Brain pericyte (primary cell): ENCODE results near the gene ZFHX3.
"Not testable (repeated sequence)": the region's sequence is repeated elsewhere in the genome, so short reads cannot be mapped to it uniquely, and the experiment has no call there.

Experiments used
- DNase-seq: peaks from one replicate; pipeline ENCODE4 v3.0.0-alpha.2; 2012; ENCODE audit warnings: low read depth, low spot score

The ZFHX3 gene

GRCh38 chr16:73000020-73000906, 47.7 kb downstream of the ZFHX3 start:
- no peak for DNase-seq

- DNase-seq: no peak
Measured at GRCh38 chr16:72999541-73000019, 48.3 kb downstream of the ZFHX3 start.

DNA sequence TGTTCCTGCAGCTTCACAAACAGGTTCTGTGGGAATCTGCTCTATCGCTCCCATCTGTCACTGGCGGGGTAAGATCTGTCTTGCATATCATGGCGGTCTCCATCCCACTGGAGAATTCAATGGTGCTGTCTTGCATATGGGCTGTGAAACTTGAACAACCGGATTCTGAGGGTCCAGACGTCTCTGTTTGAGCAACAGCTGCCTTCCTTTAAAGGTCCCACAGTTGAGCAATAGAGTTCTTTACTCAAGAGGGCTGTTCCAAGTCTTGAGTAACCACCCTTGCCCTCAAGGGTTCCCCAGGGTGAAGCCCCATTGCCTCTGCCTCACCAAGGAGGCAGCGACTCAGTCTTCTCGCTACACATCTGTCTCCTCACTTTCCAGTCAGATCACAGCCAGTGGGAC, 50.8 kb downstream of the ZFHX3 start:
- no peak for DNase-seq

DNA sequence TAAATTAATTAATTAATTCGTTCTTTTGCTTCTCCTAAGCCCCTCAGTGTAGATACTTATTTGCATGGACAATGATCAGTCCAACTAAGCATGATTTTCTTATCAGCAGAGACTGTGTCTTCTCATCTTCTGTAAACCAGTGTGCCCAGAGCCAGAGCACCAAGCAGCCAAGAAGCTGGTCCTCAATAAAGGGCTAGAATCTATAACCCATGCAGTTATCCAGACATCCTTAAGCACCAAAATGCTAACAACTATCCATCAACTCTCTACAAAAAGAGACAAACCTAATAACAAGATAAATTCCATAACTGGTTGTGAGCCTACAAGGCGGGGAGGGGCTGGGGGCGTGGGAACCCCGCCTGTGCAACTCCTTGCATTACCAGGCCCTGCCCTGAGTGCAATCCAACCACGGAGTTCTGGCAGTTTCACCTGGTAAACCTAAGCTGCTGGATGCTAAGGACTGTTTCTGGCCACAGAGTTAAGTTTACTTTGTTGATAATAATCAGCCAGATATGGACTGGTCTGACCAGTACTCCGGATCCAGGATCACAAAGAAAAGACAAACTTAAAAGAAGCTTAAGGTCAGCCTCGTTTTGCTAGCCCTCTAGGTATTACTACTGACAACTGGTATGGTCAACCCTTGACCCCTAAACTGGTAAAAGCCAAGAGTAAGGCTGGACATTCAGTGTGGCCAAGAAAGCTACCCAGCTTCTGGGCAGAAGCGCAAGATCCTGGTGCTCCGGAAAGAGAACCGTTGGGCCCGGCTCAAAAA, 51.5 kb downstream of the ZFHX3 start:
- no peak for DNase-seq

DNA sequence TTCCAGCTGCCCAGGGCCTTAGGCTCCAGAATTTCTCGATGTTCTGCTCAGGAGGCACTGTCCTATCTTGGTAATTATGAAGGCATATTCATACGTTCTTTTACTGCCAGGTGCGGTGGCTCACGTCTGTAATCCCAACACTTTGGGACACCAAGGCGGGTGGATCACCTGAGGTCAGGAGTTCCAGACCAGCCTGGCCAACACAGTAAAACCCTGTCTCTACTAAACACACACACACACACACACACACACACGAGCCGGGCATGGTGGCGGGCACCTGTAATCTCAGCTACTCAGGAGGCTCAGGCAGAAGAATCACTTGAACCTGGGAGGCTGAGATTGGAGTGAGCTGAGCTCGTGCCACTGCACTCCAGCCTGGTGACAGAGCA, 52.1 kb downstream of the ZFHX3 start:
- DNase-seq: not testable (repeated sequence)

GRCh38 chr16:72995151-72995881, 52.6 kb downstream of the ZFHX3 start:
- DNase-seq: no peak

GRCh38 chr16:72992142-72992601, 55.8 kb downstream of the ZFHX3 start:
- no peak for DNase-seq

- DNase-seq: no peak
Measured at GRCh38 chr16:72991644-72992043, 56.3 kb downstream of the ZFHX3 start.

- DNase-seq: no peak
Measured at GRCh38 chr16:72991211-72991610, 56.7 kb downstream of the ZFHX3 start.

DNA sequence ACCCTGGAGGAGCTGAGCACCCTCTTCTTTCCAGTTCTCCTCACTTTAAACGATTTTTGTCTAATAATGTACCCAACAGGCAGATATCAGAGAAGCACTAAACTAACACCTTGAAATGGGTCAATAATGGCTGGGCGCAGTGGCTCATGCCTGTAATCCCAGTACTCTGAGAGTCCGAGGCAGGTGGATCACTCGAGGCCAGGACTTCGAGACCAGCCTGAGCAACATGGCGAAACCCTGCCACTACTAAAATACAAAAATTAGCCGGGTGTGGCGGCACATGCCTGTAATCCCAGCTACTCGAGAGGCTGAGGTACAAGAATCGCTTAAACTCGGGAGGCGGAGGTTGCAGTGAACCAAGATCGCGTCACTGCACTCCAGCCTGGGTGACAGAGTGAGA, 57.4 kb downstream of the ZFHX3 start:
- no peak for DNase-seq

DNA sequence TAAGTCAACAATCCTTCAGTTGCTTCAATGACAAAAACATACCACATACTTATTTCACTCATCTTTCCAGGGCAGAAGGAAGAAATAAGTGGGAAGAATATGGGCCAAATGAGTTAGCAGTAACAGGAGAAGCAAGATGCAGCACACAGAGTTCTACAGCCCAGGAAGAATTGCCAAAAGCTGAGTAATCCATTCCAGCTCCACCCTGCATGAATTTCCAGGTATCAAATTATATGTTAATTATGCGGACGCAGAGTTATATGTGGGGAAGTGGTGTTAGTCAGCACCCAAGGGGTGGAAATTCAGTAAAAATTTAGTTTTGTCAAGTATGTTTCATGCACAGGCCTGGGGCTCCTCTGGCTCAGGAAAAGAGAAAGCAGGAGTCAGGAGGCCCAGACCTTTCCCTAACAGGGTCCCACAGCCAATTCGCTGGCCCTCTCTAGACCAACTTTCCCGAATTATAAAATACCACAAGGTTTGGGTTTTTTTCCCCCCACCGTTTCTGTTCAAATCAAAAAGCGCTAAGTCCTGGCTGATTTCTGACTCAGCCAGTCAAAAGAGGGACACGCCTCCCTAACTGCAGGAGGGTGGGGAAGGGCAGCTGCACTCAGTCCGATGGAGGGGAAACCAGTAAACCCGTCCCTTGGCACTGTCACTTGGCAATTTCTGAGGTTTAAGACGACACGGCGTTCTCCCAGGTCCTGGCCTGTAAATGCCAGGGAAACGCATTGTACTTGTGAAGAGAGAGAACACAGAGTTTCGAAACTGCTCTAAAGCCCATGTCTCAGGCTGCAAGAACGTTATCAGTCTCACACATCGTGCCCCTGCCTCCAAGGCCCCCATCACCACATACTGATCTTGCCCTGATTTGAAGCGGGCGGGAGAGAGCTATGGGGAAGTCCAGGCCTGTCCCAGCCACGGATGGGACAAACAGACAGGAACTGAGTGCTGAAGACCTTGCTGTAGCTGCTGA, 58.1 kb downstream of the ZFHX3 start:
- no peak for DNase-seq

GRCh38 chr16:72989203-72989578, 58.7 kb downstream of the ZFHX3 start:
- not testable (repeated sequence) for DNase-seq

GRCh38 chr16:72988569-72988968, 59.4 kb downstream of the ZFHX3 start:
- no peak for DNase-seq

DNA sequence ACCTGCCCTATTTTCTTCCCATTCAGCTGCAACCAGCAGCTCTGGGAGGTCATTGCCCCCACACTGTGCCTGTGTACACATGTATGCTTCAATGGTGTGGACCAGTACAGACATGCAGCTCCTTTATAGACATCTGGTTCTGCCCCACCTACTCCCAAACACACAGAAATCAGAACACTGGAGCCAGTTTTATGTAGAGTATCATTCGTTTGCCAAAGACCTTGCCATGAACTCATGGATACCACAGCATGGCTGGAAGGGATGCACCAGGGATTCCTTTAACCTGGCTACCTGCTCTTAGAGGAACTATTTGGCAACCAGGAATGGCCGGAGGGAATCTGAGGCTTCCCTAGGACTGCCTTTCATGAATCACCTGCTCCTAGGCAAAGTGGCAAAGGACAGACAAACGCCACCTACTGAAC, 60.4 kb downstream of the ZFHX3 start:
- DNase-seq: no peak

- DNase-seq: no peak
Measured at GRCh38 chr16:72985995-72986394, 61.9 kb downstream of the ZFHX3 start.

GRCh38 chr16:72985148-72985941, 62.6 kb downstream of the ZFHX3 start:
- DNase-seq: no peak

DNA sequence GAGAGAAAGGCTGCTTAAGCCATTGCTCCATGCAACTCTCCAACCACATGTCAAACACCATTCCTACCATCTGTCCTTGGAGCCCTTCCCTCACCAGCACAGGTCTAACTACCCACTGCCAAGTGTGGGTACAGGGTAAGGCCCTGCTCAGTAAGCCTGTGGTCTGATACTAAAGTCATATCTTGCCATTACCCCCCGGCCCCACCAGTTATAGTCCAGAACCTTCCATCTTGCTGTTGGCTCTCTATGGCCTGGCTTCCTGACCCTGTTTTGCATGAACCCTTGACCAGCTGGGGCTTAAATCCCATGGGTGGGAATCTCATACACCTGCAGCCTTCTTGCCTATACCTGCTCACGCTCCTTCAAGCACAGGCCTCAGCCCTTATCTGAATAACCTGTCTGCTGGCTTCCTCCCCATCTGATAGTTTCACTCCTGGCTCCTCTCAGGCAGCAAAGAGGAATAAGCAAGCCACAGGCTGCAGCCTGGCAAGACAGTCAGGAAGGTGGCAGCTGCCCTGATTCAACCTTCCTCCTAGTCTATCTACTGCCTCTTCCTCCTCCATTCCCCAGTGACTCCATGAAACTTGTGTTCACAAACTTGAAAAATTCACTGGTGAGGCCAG, 64.1 kb downstream of the ZFHX3 start:
- DNase-seq: no peak

DNA sequence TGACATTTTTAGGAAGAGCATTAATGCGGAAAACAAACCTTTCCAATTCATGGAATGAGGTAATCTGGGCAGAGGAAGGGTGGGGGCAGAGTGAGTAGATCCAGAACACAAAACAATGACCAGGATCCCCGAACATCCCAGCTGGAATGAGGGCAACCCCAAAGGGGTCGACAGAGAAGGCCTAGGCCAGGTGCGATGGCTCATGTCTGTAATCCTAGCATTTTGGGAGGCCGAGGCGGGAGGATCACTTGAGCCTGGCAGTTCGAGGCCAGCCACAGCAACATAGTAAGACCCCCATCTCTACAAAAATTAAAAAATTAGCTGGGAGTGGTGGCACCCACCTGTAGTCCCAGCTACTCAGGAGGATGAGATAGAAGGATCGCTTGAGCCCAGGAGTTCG, 64.7 kb downstream of the ZFHX3 start:
- no peak for DNase-seq

DNA sequence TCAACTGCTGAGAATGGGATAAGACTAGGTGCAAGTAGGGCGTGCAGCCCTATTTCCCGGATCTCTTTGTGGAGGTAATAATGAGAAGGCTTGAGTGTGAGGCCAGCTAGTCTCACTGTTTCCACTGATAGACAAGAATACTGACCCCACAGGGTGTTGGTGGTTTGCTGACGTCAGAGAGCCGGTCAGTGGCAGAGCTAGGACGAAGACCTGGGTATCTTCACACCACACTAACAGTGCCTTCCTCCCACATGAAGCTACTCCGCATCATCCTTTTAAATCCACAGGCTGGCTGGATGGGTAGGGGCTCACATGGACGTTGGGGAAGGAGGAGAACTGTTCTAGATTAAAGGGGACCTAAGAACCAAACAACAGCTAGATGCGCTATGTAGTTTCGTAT, 68.0 kb downstream of the ZFHX3 start:
- no peak for DNase-seq
